DND-41 (cell line): ENCODE results near the gene SMAD6.

Experiments
- ATAC-seq: fragments of 200-7000 bp; cut with Tn5 transposase; 3 replicates; pipeline ENCODE4 v1.9.1; 2021; ENCODE audit warnings: low read depth; ENCODE audit not compliant: insufficient read depth
- DNase-seq: peaks from one replicate; pipeline ENCODE4 v3.0.0-alpha.2; 2020
- H2AFZ ChIP-seq: 2 replicates; pipeline ENCODE4 v1.6.0; 2012; ENCODE audit warnings: low read depth, low read length
- H3K27ac ChIP-seq: 2 replicates; pipeline ENCODE4 v1.5.1; 2012; ENCODE audit warnings: low read length, inconsistent platforms
- H3K27me3 ChIP-seq: fragments of 200-600 bp; sonication (generic); 2 replicates; pipeline ENCODE4 v1.6.0; 2012; ENCODE audit warnings: low read length, mild to moderate bottlenecking, inconsistent platforms; ENCODE audit not compliant: insufficient read depth, poor library complexity
- H3K36me3 ChIP-seq: 2 replicates; pipeline ENCODE4 v1.5.1; 2012; ENCODE audit warnings: low read length, inconsistent platforms; ENCODE audit not compliant: insufficient read depth
- H3K4me1 ChIP-seq: 2 replicates; pipeline ENCODE4 v1.5.1; 2012; ENCODE audit warnings: mild to moderate bottlenecking, low read length; ENCODE audit not compliant: insufficient read depth
- H3K4me2 ChIP-seq: 2 replicates; pipeline ENCODE4 v1.6.0; 2012; ENCODE audit warnings: mild to moderate bottlenecking, moderate library complexity, low read length, inconsistent platforms; ENCODE audit not compliant: insufficient read depth
- H3K4me3 ChIP-seq, 2 experiments: fragments of 200-600 bp in 1 of 2; shearing (Covaris generic) in 1 of 2; 2 replicates each; pipeline ENCODE4 v1.5.1; 2012 to 2016; ENCODE audit warnings: inconsistent platforms in 2 of 2, low read length in 2 of 2, mild to moderate bottlenecking in 2 of 2, low read depth in 1 of 2, moderate library complexity in 1 of 2
- H3K79me2 ChIP-seq: 2 replicates; pipeline ENCODE4 v1.6.0; 2012; ENCODE audit warnings: low read length, inconsistent platforms; ENCODE audit not compliant: insufficient read depth
- H3K9ac ChIP-seq: 2 replicates; pipeline ENCODE4 v1.6.0; 2012; ENCODE audit warnings: low read depth, mild to moderate bottlenecking, inconsistent platforms, low read length, moderate library complexity
- H3K9me3 ChIP-seq: 2 replicates; pipeline ENCODE4 v1.5.1; 2012; ENCODE audit warnings: low read length, moderate library complexity, mild to moderate bottlenecking, inconsistent platforms; ENCODE audit not compliant: insufficient read depth, severe bottlenecking
- H4K20me1 ChIP-seq: 2 replicates; pipeline ENCODE4 v1.6.0; 2012; ENCODE audit warnings: low read length; ENCODE audit not compliant: insufficient read depth
- EZH2 ChIP-seq: IDR thresholded peaks from 3 replicates; pipeline ENCODE4 v1.6.1; 2012; ENCODE audit warnings: borderline replicate concordance, low read depth, mild to moderate bottlenecking, moderate library complexity, low read length, inconsistent platforms; ENCODE audit not compliant: severe bottlenecking
- TF ChIP-seq, protein P1 (sequence below): IDR thresholded peaks from 2 replicates; pipeline ENCODE4 v1.5.1; 2012; ENCODE audit warnings: borderline replicate concordance, low read length, moderate library complexity, mild to moderate bottlenecking; ENCODE audit not compliant: poor library complexity, severe bottlenecking; ENCODE audit errors: extremely low read depth

Gene SMAD6

DNA sequence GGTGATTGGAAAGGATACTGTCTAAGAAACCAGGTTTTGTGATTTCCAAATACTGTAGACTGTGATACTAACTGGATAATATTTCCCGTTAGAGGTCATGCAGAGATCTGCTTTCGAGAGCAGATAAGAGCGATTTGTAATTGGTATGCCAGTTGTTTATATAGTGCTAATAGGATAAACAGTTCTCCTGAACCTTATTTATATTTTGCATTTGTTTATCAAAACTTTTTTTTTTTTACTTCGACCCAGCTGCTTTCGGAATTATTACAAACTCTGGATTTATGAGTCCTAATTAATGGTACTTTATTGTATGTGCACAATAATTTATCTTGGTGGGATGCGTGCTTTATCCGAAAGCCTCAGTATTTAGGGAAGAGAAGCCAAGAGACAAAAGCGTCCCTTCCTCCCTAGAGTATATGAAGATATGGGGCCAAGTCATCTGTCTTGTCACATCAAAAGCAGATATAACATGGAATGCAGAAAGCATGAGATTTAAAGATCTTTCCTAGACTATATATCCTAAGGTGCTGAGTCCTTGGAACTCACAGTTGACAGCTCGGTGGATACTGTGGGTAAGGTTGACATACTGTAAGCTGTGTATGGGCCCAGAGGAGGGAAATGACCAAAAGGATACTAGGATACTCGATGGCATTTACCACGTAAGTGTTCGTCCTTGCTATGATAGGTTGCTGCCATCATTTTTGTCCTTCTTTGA is 62.2 kb downstream of the SMAD6 start:
- H3K4me3 ChIP-seq: no peak overlapping the region
- no peak for TF ChIP-seq EZH2
- TF ChIP-seq, protein P1, sequence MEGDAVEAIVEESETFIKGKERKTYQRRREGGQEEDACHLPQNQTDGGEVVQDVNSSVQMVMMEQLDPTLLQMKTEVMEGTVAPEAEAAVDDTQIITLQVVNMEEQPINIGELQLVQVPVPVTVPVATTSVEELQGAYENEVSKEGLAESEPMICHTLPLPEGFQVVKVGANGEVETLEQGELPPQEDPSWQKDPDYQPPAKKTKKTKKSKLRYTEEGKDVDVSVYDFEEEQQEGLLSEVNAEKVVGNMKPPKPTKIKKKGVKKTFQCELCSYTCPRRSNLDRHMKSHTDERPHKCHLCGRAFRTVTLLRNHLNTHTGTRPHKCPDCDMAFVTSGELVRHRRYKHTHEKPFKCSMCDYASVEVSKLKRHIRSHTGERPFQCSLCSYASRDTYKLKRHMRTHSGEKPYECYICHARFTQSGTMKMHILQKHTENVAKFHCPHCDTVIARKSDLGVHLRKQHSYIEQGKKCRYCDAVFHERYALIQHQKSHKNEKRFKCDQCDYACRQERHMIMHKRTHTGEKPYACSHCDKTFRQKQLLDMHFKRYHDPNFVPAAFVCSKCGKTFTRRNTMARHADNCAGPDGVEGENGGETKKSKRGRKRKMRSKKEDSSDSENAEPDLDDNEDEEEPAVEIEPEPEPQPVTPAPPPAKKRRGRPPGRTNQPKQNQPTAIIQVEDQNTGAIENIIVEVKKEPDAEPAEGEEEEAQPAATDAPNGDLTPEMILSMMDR: no peak
- H3K36me3 ChIP-seq: no peaks in the 10 kb centered on the region
- H3K27me3 ChIP-seq: no peaks in the 10 kb centered on the region
- no peaks in the 10 kb centered on the region for H3K9me3 ChIP-seq
- H2AFZ ChIP-seq: no peak overlapping the region
- H3K4me1 ChIP-seq: no peaks in the 10 kb centered on the region
- peaks cover 26% of the 10 kb centered on the region for H4K20me1 ChIP-seq
- DNase-seq (no peak), ATAC-seq (no peak)
- H3K9ac ChIP-seq: no peak overlapping the region
- H3K27ac ChIP-seq: no peak overlapping the region
- no peak overlapping the region for H3K4me2 ChIP-seq
- H3K79me2 ChIP-seq: peaks cover 27% of the 10 kb centered on the region; the same call in 1 of the 2 replicates

DNA sequence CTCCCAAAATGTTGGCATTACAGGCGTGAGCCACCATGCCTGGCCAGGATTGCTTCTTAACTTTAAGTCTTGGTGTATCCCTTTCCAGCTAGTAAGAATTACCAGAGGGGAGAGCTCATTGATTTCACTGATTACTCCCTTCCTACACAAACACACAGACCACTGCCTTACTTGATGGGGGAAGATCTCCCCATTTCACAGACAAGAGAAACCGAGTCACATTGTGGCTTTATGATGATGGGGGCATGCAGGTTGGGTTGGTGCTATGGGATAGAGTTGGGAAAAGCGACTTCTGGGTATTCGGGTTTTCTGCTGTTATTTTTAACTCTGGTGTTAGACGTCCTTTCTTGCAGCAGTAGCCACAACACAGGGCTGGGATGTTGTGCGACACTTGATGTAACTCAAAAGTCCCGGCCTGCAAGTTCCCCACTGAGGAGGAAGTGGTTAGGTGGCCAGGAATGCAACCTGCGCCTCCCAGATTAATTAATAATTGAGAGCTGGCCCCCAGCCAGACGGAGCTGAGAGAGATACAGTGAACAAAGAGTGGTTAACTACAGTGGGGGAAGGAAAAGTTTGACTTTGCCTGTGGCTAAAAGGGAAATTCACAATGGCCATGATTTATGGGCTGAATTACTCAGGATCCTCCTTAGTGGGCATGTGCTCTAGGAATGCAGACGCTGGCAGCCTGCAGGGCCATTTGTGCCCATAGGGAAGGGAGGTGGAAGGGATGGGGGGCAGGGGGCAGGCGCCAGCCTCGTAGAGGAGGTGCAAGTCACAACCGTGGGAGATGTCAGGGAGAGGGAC is 63.6 kb downstream of the SMAD6 start:
- peaks cover 21% of the 10 kb centered on the region; the same call in 1 of the 2 replicates for H3K79me2 ChIP-seq
- H4K20me1 ChIP-seq: peaks cover 25% of the 10 kb centered on the region
- no peak overlapping the region for H3K27ac ChIP-seq
- ATAC-seq (no peak), DNase-seq (no peak)
- H3K4me1 ChIP-seq: no peaks in the 10 kb centered on the region
- H3K36me3 ChIP-seq: no peaks in the 10 kb centered on the region
- no peak overlapping the region for H3K4me2 ChIP-seq
- no peak overlapping the region for H2AFZ ChIP-seq
- no peaks in the 10 kb centered on the region for H3K9me3 ChIP-seq
- H3K27me3 ChIP-seq: no peaks in the 10 kb centered on the region
- no peak overlapping the region for H3K4me3 ChIP-seq
- H3K9ac ChIP-seq: no peak overlapping the region
- no peak for TF ChIP-seq EZH2
- TF ChIP-seq, protein P1: no peak

DNA sequence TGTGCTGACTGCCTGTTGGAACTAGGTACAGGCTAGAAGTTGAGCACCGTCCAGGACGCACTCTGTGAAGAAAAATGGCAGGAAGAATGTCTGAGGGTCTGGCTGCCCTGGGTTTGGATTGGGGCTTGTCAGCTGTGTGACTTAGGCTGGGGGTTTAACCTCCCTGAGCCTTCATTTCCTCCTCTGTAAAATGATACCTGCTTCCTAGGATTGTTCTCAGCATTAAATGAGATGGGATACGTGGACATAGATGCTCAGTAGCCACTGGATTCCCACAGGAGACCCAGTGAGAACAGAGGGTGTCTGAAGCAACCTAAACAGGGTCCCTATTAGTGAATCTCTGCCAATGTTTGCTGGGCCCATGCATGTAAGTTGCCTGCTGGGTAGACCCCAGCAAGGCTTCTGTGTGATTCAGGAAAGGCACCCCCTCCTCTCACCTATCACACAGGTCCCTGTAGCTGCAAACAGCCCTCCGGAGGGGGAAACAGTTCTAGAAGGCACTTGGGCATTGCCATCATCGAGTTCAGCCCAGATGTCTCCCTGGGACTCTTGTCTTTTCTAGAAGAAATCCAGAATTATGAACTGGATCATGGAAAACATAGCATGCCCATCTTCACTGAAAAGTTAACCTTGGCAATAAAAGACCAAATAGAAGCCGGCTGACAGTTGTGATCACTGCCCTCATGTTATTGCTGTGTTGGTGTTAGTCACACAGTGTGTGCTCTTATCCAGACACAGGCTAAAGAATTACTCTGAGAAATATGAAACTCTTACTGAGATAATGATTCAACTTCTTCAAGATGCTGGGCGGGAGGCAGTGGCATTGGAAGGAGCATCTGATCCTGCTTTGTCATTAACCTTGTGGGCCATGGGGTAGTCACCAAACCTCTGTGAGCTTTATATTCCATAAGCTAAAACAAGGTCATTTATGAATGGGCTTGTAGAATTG is 64.5 kb downstream of the SMAD6 start:
- Histone ChIP-seq H3K9ac (no peak overlapping the region), H3K4me3 (no peak overlapping the region), H3K9me3 (no peaks in the 10 kb centered on the region), H2AFZ (no peak overlapping the region), H3K4me2 (no peak overlapping the region), H3K4me1 (no peaks in the 10 kb centered on the region), H3K27me3 (no peaks in the 10 kb centered on the region), H3K79me2 (peaks cover 16% of the 10 kb centered on the region; the same call in 1 of the 2 replicates), H4K20me1 (peaks cover 28% of the 10 kb centered on the region), H3K36me3 (no peaks in the 10 kb centered on the region), H3K27ac (no peak overlapping the region)
- DNase-seq: no peak
- no peak for ATAC-seq
- no peak for TF ChIP-seq EZH2
- TF ChIP-seq, protein P1: no peak
